ENCODE results near the gene RARA.

RARA gene

GRCh38 chr17:40317345-40317873, 8.4 kb downstream of the RARA start (continued):
- TF ChIP-seq, protein P1, sequence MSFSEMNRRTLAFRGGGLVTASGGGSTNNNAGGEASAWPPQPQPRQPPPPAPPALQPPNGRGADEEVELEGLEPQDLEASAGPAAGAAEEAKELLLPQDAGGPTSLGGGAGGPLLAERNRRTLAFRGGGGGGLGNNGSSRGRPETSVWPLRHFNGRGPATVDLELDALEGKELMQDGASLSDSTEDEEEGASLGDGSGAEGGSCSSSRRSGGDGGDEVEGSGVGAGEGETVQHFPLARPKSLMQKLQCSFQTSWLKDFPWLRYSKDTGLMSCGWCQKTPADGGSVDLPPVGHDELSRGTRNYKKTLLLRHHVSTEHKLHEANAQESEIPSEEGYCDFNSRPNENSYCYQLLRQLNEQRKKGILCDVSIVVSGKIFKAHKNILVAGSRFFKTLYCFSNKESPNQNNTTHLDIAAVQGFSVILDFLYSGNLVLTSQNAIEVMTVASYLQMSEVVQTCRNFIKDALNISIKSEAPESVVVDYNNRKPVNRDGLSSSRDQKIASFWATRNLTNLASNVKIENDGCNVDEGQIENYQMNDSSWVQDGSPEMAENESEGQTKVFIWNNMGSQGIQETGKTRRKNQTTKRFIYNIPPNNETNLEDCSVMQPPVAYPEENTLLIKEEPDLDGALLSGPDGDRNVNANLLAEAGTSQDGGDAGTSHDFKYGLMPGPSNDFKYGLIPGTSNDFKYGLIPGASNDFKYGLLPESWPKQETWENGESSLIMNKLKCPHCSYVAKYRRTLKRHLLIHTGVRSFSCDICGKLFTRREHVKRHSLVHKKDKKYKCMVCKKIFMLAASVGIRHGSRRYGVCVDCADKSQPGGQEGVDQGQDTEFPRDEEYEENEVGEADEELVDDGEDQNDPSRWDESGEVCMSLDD (tag by site-specific recombination; IDR thresholded peaks at IDR 0.05), result no peak
- TF ChIP-seq, protein P2, sequence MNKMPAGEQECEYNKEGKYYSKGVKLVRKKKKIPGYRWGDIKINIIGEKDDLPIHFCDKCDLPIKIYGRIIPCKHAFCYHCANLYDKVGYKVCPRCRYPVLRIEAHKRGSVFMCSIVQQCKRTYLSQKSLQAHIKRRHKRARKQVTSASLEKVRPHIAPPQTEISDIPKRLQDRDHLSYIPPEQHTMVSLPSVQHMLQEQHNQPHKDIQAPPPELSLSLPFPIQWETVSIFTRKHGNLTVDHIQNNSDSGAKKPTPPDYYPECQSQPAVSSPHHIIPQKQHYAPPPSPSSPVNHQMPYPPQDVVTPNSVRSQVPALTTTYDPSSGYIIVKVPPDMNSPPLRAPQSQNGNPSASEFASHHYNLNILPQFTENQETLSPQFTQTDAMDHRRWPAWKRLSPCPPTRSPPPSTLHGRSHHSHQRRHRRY (tag by site-specific recombination; IDR thresholded peaks at IDR 0.05), result no peak
- TF ChIP-seq, protein P3, sequence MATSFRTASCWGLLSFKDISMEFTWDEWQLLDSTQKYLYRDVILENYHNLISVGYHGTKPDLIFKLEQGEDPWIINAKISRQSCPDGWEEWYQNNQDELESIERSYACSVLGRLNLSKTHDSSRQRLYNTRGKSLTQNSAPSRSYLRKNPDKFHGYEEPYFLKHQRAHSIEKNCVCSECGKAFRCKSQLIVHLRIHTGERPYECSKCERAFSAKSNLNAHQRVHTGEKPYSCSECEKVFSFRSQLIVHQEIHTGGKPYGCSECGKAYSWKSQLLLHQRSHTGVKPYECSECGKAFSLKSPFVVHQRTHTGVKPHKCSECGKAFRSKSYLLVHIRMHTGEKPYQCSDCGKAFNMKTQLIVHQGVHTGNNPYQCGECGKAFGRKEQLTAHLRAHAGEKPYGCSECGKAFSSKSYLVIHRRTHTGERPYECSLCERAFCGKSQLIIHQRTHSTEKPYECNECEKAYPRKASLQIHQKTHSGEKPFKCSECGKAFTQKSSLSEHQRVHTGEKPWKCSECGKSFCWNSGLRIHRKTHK (tag by site-specific recombination; IDR thresholded peaks at IDR 0.05), result no peak
- TF ChIP-seq PRDM10 (tag by site-specific recombination; IDR thresholded peaks at IDR 0.05) (peak; percentile 92), ZBTB48 (tag by site-specific recombination; IDR thresholded peaks at IDR 0.05) (peak; percentile 25; the same call in 1 of the 2 replicates), ZNF677 (tag by site-specific recombination; IDR thresholded peaks at IDR 0.05) (no peak), BCL11B (tag by site-specific recombination; IDR thresholded peaks at IDR 0.05; ENCODE audit: low read depth) (no peak), ZNF664 (tag by site-specific recombination; IDR thresholded peaks at IDR 0.05) (no peak), ZNF138 (tag by site-specific recombination; IDR thresholded peaks at IDR 0.05; ENCODE audit: borderline replicate concordance) (no peak), ZNF341 (tag by site-specific recombination; IDR thresholded peaks at IDR 0.05; ENCODE audit: low read depth) (0 out of 2 replicates have a peak, but pooled peaks have one; percentile 33), ZNF292 (tag by site-specific recombination; IDR thresholded peaks at IDR 0.05; ENCODE audit: borderline replicate concordance, low read depth) (no peak), ZNF658 (tag by site-specific recombination; IDR thresholded peaks at IDR 0.05) (no peak), PRDM1 (tag by site-specific recombination; IDR thresholded peaks at IDR 0.05) (no peak), CTCF (tag by site-specific recombination; IDR thresholded peaks at IDR 0.05) (peak; percentile 49; the same call in 1 of the 2 replicates), ZFP69B (tag by site-specific recombination; IDR thresholded peaks at IDR 0.05) (peak; percentile 79; the same call in 1 of the 2 replicates), ZNF394 (tag by site-specific recombination; IDR thresholded peaks at IDR 0.05; ENCODE audit: borderline replicate concordance) (peak; percentile 13; the same call in 1 of the 2 replicates), HOXA7 (CRISPR knock-in tag; IDR thresholded peaks at IDR 0.05; ENCODE audit: borderline replicate concordance) (no peak), YY2 (tag by site-specific recombination; IDR thresholded peaks at IDR 0.05) (no peak), HOXD13 (CRISPR knock-in tag; IDR thresholded peaks at IDR 0.05; ENCODE audit: borderline replicate concordance) (no peak), ZNF248 (tag by site-specific recombination; IDR thresholded peaks at IDR 0.05) (no peak), ZXDB (tag by site-specific recombination; IDR thresholded peaks at IDR 0.05) (no peak), IKZF3 (tag by site-specific recombination; IDR thresholded peaks at IDR 0.05) (no peak), SALL2 (tag by site-specific recombination; IDR thresholded peaks at IDR 0.05; ENCODE audit: borderline replicate concordance) (no peak)
- TF ChIP-seq, protein P4, sequence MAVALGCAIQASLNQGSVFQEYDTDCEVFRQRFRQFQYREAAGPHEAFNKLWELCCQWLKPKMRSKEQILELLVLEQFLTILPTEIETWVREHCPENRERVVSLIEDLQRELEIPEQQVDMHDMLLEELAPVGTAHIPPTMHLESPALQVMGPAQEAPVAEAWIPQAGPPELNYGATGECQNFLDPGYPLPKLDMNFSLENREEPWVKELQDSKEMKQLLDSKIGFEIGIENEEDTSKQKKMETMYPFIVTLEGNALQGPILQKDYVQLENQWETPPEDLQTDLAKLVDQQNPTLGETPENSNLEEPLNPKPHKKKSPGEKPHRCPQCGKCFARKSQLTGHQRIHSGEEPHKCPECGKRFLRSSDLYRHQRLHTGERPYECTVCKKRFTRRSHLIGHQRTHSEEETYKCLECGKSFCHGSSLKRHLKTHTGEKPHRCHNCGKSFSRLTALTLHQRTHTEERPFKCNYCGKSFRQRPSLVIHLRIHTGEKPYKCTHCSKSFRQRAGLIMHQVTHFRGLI (tag by site-specific recombination; IDR thresholded peaks at IDR 0.05), result no peak
- TF ChIP-seq, protein P5, sequence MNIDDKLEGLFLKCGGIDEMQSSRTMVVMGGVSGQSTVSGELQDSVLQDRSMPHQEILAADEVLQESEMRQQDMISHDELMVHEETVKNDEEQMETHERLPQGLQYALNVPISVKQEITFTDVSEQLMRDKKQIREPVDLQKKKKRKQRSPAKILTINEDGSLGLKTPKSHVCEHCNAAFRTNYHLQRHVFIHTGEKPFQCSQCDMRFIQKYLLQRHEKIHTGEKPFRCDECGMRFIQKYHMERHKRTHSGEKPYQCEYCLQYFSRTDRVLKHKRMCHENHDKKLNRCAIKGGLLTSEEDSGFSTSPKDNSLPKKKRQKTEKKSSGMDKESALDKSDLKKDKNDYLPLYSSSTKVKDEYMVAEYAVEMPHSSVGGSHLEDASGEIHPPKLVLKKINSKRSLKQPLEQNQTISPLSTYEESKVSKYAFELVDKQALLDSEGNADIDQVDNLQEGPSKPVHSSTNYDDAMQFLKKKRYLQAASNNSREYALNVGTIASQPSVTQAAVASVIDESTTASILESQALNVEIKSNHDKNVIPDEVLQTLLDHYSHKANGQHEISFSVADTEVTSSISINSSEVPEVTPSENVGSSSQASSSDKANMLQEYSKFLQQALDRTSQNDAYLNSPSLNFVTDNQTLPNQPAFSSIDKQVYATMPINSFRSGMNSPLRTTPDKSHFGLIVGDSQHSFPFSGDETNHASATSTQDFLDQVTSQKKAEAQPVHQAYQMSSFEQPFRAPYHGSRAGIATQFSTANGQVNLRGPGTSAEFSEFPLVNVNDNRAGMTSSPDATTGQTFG (tag by site-specific recombination; IDR thresholded peaks at IDR 0.05; ENCODE audit: borderline replicate concordance), result no peak
